ENCODE results near the gene CDKN3. TPM values are rescaled to one million over a fixed set of nuclear protein-coding genes. Genes with fewer than 3 reads are reported as not detected.
"Not testable (repeated sequence)": the region's sequence is repeated elsewhere in the genome, so short reads cannot be mapped to it uniquely, and the experiment has no call there.

Gene CDKN3
- total RNA-seq, 4 donors from 2014 or later = 7.4 to 25.4 (median 15.6) TPM

- DNase-seq = no peak
These were observed 2.2 kb upstream of the CDKN3 start for GRCh38 chr14:54394596-54394995.

GRCh38 chr14:54395284-54395683, 1.5 kb upstream of the CDKN3 start:
- intact Hi-C loops (cut with DNase I) = no loop called here
- Histone ChIP-seq H3K4me3 (no peak overlapping the region), H3K4me1 (peaks cover 14 to 20% (median 16%) of the 10 kb centered on the region in 3 donors), H3K27me3 (peaks cover 0 to 15% (median 0%) of the 10 kb centered on the region in 4 donors), H3K36me3 (no peaks in the 10 kb centered on the region), H3K9me3 (no peaks in the 10 kb centered on the region), H3K27ac (no peak overlapping the region)
- no peak for TF ChIP-seq CTCF (IDR thresholded peaks at IDR 0.05)
- TF ChIP-seq POLR2A (IDR thresholded peaks at IDR 0.05) = no peak
- DNase-seq = no peak
- 59 to 71% methylated on average over 4 of the region's 4 CpGs for WGBS, 2 donors

More at GRCh38 chr14:54394596-54394995, 2.2 kb upstream of the CDKN3 start:
- Histone ChIP-seq H3K4me1 (peaks cover 14 to 20% (median 16%) of the 10 kb centered on the region in 3 donors), H3K36me3 (no peaks in the 10 kb centered on the region), H3K27ac (no peak overlapping the region), H3K27me3 (peaks cover 0 to 15% (median 0%) of the 10 kb centered on the region in 4 donors), H3K9me3 (no peaks in the 10 kb centered on the region), H3K4me3 (no peak overlapping the region)
- 93 to 95% methylated on average over 7 to 23 of the region's 27 CpGs for WGBS, 2 donors
- TF ChIP-seq POLR2A (IDR thresholded peaks at IDR 0.05) = no peak
- TF ChIP-seq CTCF (IDR thresholded peaks at IDR 0.05) = no peak
- intact Hi-C loops (cut with DNase I) = no loop called here

- no peak for DNase-seq
- 88 to 97% methylated on average over 2 of the region's 2 CpGs for WGBS, 2 donors
- intact Hi-C loops (cut with DNase I) = no loop called here
- Histone ChIP-seq H3K4me3 (no peak overlapping the region), H3K36me3 (no peaks in the 10 kb centered on the region), H3K27me3 (peaks cover 0 to 15% (median 0%) of the 10 kb centered on the region in 4 donors), H3K4me1 (peaks cover 14 to 20% (median 16%) of the 10 kb centered on the region in 3 donors), H3K9me3 (no peaks in the 10 kb centered on the region), H3K27ac (no peak overlapping the region)
- TF ChIP-seq CTCF (IDR thresholded peaks at IDR 0.05) (no peak), POLR2A (IDR thresholded peaks at IDR 0.05) (no peak)
These were observed 1.1 kb upstream of the CDKN3 start for GRCh38 chr14:54395716-54396115.

- H3K9me3 ChIP-seq = no peaks in the 10 kb centered on the region
- no peak for DNase-seq
- H3K4me1 ChIP-seq = peaks cover 14 to 20% (median 16%) of the 10 kb centered on the region in 3 donors
- peak overlapping the region in 2 of 4 donors; percentile 57 to 73 for H3K27ac ChIP-seq
- 55 to 64% methylated on average over 9 of the region's 9 CpGs for WGBS, 2 donors
- TF ChIP-seq CTCF (IDR thresholded peaks at IDR 0.05) = no peak
- no peak for TF ChIP-seq POLR2A (IDR thresholded peaks at IDR 0.05)
- H3K27me3 ChIP-seq = peaks cover 0 to 11% (median 0%) of the 10 kb centered on the region in 4 donors
- H3K4me3 ChIP-seq = peak overlapping the region; percentile 51 to 78 (median 66)
- intact Hi-C loops (cut with DNase I) = no loop called here
- no peaks in the 10 kb centered on the region for H3K36me3 ChIP-seq
These were observed 669 bp upstream of the CDKN3 start for GRCh38 chr14:54396183-54396492.

GRCh38 chr14:54399560-54399959, 2.8 kb downstream of the CDKN3 start:
- TF ChIP-seq POLR2A (IDR thresholded peaks at IDR 0.05) = no peak
- TF ChIP-seq CTCF (IDR thresholded peaks at IDR 0.05) = no peak
- Histone ChIP-seq H3K27me3 (no peaks in the 10 kb centered on the region), H3K4me3 (no peak overlapping the region), H3K36me3 (no peaks in the 10 kb centered on the region), H3K9me3 (no peaks in the 10 kb centered on the region), H3K4me1 (peaks cover 14 to 20% (median 16%) of the 10 kb centered on the region in 3 donors), H3K27ac (no peak overlapping the region)
- 50 to 59% methylated on average over 2 of the region's 2 CpGs for WGBS, 2 donors
- intact Hi-C loops (cut with DNase I) = no loop called here
- DNase-seq = no peak

- H3K4me1 ChIP-seq; DNase-seq; H3K4me3 ChIP-seq; intact Hi-C loops (cut with DNase I); H3K27me3 ChIP-seq; H3K9me3 ChIP-seq; H3K36me3 ChIP-seq; H3K27ac ChIP-seq: not testable (repeated sequence)
- WGBS, 2 donors = 79 to 86% methylated on average over 6 of the region's 6 CpGs
These were observed 6.7 kb downstream of the CDKN3 start for GRCh38 chr14:54403401-54404005.
